Inferior parietal cortex (tissue), 1 donor: ENCODE results near the gene MYL11.
"Not testable (repeated sequence)": the region's sequence is repeated elsewhere in the genome, so short reads cannot be mapped to it uniquely, and the experiment has no call there.

ENCODE experiments used
- DNase-seq: peaks from one replicate; pipeline ENCODE4 v3.0.0-alpha.2; 2016; ENCODE audit errors: extremely low spot score

The MYL11 gene

GRCh38 chr16:30374538-30374937, at the start of gene MYL11:
Gene MYL11 (plus strand): TSS chr16:30374802. CDS start chr16:30374858, 56 bp downstream.
- DNase-seq: no peak

- DNase-seq: peak; percentile 30
These were observed 40.1 kb upstream of the MYL11 start for GRCh38 chr16:30334473-30334989.

GRCh38 chr16:30335028-30335597, 39.5 kb upstream of the MYL11 start:
- peak; percentile 60 for DNase-seq

GRCh38 chr16:30335598-30336474, 38.8 kb upstream of the MYL11 start:
- DNase-seq: no peak

GRCh38 chr16:30337964-30338357, 36.6 kb upstream of the MYL11 start:
- not testable (repeated sequence) for DNase-seq

- DNase-seq: peak; percentile 47
These were observed 35.9 kb upstream of the MYL11 start for GRCh38 chr16:30338715-30339114.

- no peak for DNase-seq
These were observed 34.0 kb upstream of the MYL11 start for GRCh38 chr16:30340621-30341020.

GRCh38 chr16:30341971-30342370, 32.6 kb upstream of the MYL11 start:
- not testable (repeated sequence) for DNase-seq

- DNase-seq: no peak
These were observed 31.7 kb upstream of the MYL11 start for GRCh38 chr16:30342751-30343490.

- DNase-seq: not testable (repeated sequence)
These were observed 31.1 kb upstream of the MYL11 start for GRCh38 chr16:30343491-30343820.

GRCh38 chr16:30346286-30346685, 28.3 kb upstream of the MYL11 start:
- no peak for DNase-seq

- no peak for DNase-seq
These were observed 26.5 kb upstream of the MYL11 start for GRCh38 chr16:30348113-30348512.

GRCh38 chr16:30348929-30349328, 25.7 kb upstream of the MYL11 start:
- no peak for DNase-seq

- DNase-seq: no peak
These were observed 24.9 kb upstream of the MYL11 start for GRCh38 chr16:30349675-30350074.

- DNase-seq: no peak
These were observed 24.3 kb upstream of the MYL11 start for GRCh38 chr16:30350134-30350871.

- no peak for DNase-seq
These were observed 23.6 kb upstream of the MYL11 start for GRCh38 chr16:30351001-30351441.

GRCh38 chr16:30351586-30352419, 22.8 kb upstream of the MYL11 start:
- DNase-seq: peak; percentile 73

- no peak for DNase-seq
These were observed 21.9 kb upstream of the MYL11 start for GRCh38 chr16:30352488-30353401.

- DNase-seq: no peak
These were observed 21.0 kb upstream of the MYL11 start for GRCh38 chr16:30353438-30354129.
